Measurements from ENCODE around the gene OLFM2.

The OLFM2 gene

GRCh38 chr19:9936326-9937000 is at the start of gene OLFM2:
Gene OLFM2 (minus strand): TSS chr19:9936515. CDS start chr19:9936366, 149 bp downstream.
- in situ Hi-C loops (cut with HindIII; ENCODE audit: low sequenced_read_pairs) = loop anchor here (25.0 kb wide), 1 partner anchor 176 kb away; the partner anchor contains the start of genes ANGPTL6, EIF3G, P2RY11 and PPAN

GRCh38 chr19:9981406-9982260 is 45.3 kb upstream of the OLFM2 start:
- in situ Hi-C loops (cut with HindIII; ENCODE audit: low sequenced_read_pairs) = no loop called here

GRCh38 chr19:9972103-9972502 is 35.8 kb upstream of the OLFM2 start:
- in situ Hi-C loops (cut with HindIII; ENCODE audit: low sequenced_read_pairs) = no loop called here

- in situ Hi-C loops (cut with HindIII; ENCODE audit: low sequenced_read_pairs) = no loop called here
These were observed 35.0 kb upstream of the OLFM2 start for GRCh38 chr19:9971166-9971897.

GRCh38 chr19:9970481-9970880 is 34.2 kb upstream of the OLFM2 start:
- in situ Hi-C loops (cut with HindIII; ENCODE audit: low sequenced_read_pairs) = no loop called here

GRCh38 chr19:9969688-9969975 is 33.3 kb upstream of the OLFM2 start:
- in situ Hi-C loops (cut with HindIII; ENCODE audit: low sequenced_read_pairs) = no loop called here

GRCh38 chr19:9968820-9969687 is 32.7 kb upstream of the OLFM2 start:
- in situ Hi-C loops (cut with HindIII; ENCODE audit: low sequenced_read_pairs) = no loop called here

GRCh38 chr19:9967326-9967725 is 31.0 kb upstream of the OLFM2 start:
- in situ Hi-C loops (cut with HindIII; ENCODE audit: low sequenced_read_pairs) = no loop called here

- in situ Hi-C loops (cut with HindIII; ENCODE audit: low sequenced_read_pairs) = no loop called here
These were observed 30.1 kb upstream of the OLFM2 start for GRCh38 chr19:9966448-9966847.

GRCh38 chr19:9966024-9966423 is 29.7 kb upstream of the OLFM2 start:
- in situ Hi-C loops (cut with HindIII; ENCODE audit: low sequenced_read_pairs) = no loop called here

- in situ Hi-C loops (cut with HindIII; ENCODE audit: low sequenced_read_pairs) = no loop called here
These were observed 26.4 kb upstream of the OLFM2 start for GRCh38 chr19:9962623-9963290.

- in situ Hi-C loops (cut with HindIII; ENCODE audit: low sequenced_read_pairs) = no loop called here
These were observed 24.8 kb upstream of the OLFM2 start for GRCh38 chr19:9961103-9961502.

GRCh38 chr19:9958379-9958821 is 22.1 kb upstream of the OLFM2 start:
- in situ Hi-C loops (cut with HindIII; ENCODE audit: low sequenced_read_pairs) = no loop called here

GRCh38 chr19:9956956-9957355 is 20.6 kb upstream of the OLFM2 start:
- in situ Hi-C loops (cut with HindIII; ENCODE audit: low sequenced_read_pairs) = no loop called here

- in situ Hi-C loops (cut with HindIII; ENCODE audit: low sequenced_read_pairs) = no loop called here
These were observed 17.7 kb upstream of the OLFM2 start for GRCh38 chr19:9953802-9954542.

- in situ Hi-C loops (cut with HindIII; ENCODE audit: low sequenced_read_pairs) = no loop called here
These were observed 16.0 kb upstream of the OLFM2 start for GRCh38 chr19:9952276-9952675.

GRCh38 chr19:9947441-9947840 is 11.1 kb upstream of the OLFM2 start:
- in situ Hi-C loops (cut with HindIII; ENCODE audit: low sequenced_read_pairs) = loop anchor here (25.0 kb wide), 1 partner anchor 165 kb away; the partner anchor contains the start of genes ANGPTL6, EIF3G, P2RY11 and PPAN

GRCh38 chr19:9946528-9947125 is 10.3 kb upstream of the OLFM2 start:
- in situ Hi-C loops (cut with HindIII; ENCODE audit: low sequenced_read_pairs) = loop anchor here (25.0 kb wide), 1 partner anchor 166 kb away; the partner anchor contains the start of genes ANGPTL6, EIF3G, P2RY11 and PPAN

Measured in endothelial cell of hepatic sinusoid (primary cell).